DND-41 (cell line): ENCODE data around the gene UBE3C.

Experiments used
- ATAC-seq: fragments of 200-7000 bp; cut with Tn5 transposase; 3 replicates; pipeline ENCODE4 v1.9.1; 2021; ENCODE audit warnings: low read depth; ENCODE audit not compliant: insufficient read depth
- DNase-seq: peaks from one replicate; pipeline ENCODE4 v3.0.0-alpha.2; 2020
- H2AFZ ChIP-seq: 2 replicates; pipeline ENCODE4 v1.6.0; 2012; ENCODE audit warnings: low read depth, low read length
- H3K27ac ChIP-seq: 2 replicates; pipeline ENCODE4 v1.5.1; 2012; ENCODE audit warnings: low read length, inconsistent platforms
- H3K27me3 ChIP-seq: fragments of 200-600 bp; sonication (generic); 2 replicates; pipeline ENCODE4 v1.6.0; 2012; ENCODE audit warnings: low read length, mild to moderate bottlenecking, inconsistent platforms; ENCODE audit not compliant: insufficient read depth, poor library complexity
- H3K36me3 ChIP-seq: 2 replicates; pipeline ENCODE4 v1.5.1; 2012; ENCODE audit warnings: low read length, inconsistent platforms; ENCODE audit not compliant: insufficient read depth
- H3K4me1 ChIP-seq: 2 replicates; pipeline ENCODE4 v1.5.1; 2012; ENCODE audit warnings: mild to moderate bottlenecking, low read length; ENCODE audit not compliant: insufficient read depth
- H3K4me2 ChIP-seq: 2 replicates; pipeline ENCODE4 v1.6.0; 2012; ENCODE audit warnings: mild to moderate bottlenecking, moderate library complexity, low read length, inconsistent platforms; ENCODE audit not compliant: insufficient read depth
- H3K4me3 ChIP-seq, 2 experiments: fragments of 200-600 bp in 1 of 2; shearing (Covaris generic) in 1 of 2; 2 replicates each; pipeline ENCODE4 v1.5.1; 2012 to 2016; ENCODE audit warnings: inconsistent platforms in 2 of 2, low read length in 2 of 2, mild to moderate bottlenecking in 2 of 2, low read depth in 1 of 2, moderate library complexity in 1 of 2
- H3K79me2 ChIP-seq: 2 replicates; pipeline ENCODE4 v1.6.0; 2012; ENCODE audit warnings: low read length, inconsistent platforms; ENCODE audit not compliant: insufficient read depth
- H3K9ac ChIP-seq: 2 replicates; pipeline ENCODE4 v1.6.0; 2012; ENCODE audit warnings: low read depth, mild to moderate bottlenecking, inconsistent platforms, low read length, moderate library complexity
- H3K9me3 ChIP-seq: 2 replicates; pipeline ENCODE4 v1.5.1; 2012; ENCODE audit warnings: low read length, moderate library complexity, mild to moderate bottlenecking, inconsistent platforms; ENCODE audit not compliant: insufficient read depth, severe bottlenecking
- H4K20me1 ChIP-seq: 2 replicates; pipeline ENCODE4 v1.6.0; 2012; ENCODE audit warnings: low read length; ENCODE audit not compliant: insufficient read depth
- CTCF ChIP-seq: IDR thresholded peaks from 2 replicates; pipeline ENCODE4 v1.5.1; 2012; ENCODE audit warnings: borderline replicate concordance, low read length, moderate library complexity, mild to moderate bottlenecking; ENCODE audit not compliant: poor library complexity, severe bottlenecking; ENCODE audit errors: extremely low read depth
- EZH2 ChIP-seq: IDR thresholded peaks from 3 replicates; pipeline ENCODE4 v1.6.1; 2012; ENCODE audit warnings: borderline replicate concordance, low read depth, mild to moderate bottlenecking, moderate library complexity, low read length, inconsistent platforms; ENCODE audit not compliant: severe bottlenecking

Gene UBE3C

GRCh38 chr7:157205438-157205837, 66.7 kb downstream of the UBE3C start:
- no peak for ATAC-seq
- TF ChIP-seq CTCF (no peak), EZH2 (no peak)
- peaks cover 79% of the 10 kb centered on the region for H3K36me3 ChIP-seq

GRCh38 chr7:157208571-157209413, 70.1 kb downstream of the UBE3C start:
- no peaks in the 10 kb centered on the region for H3K4me1 ChIP-seq
- ATAC-seq (no peak), DNase-seq (no peak)
- H3K36me3 ChIP-seq, result peaks cover 75% of the 10 kb centered on the region
- no peaks in the 10 kb centered on the region for H3K9me3 ChIP-seq
- 0 out of 2 replicates have a peak, but pooled peaks cover 2% of the 10 kb centered on the region for H4K20me1 ChIP-seq
- H3K27ac ChIP-seq, result no peak overlapping the region
- no peak overlapping the region for H3K9ac ChIP-seq
- H3K4me3 ChIP-seq, result no peak overlapping the region
- H3K4me2 ChIP-seq, result no peak overlapping the region
- no peaks in the 10 kb centered on the region for H3K79me2 ChIP-seq
- H3K27me3 ChIP-seq, result no peaks in the 10 kb centered on the region
- no peak overlapping the region for H2AFZ ChIP-seq
- TF ChIP-seq CTCF (no peak), EZH2 (no peak)

More at GRCh38 chr7:157205438-157205837, 66.7 kb downstream of the UBE3C start:
- H2AFZ ChIP-seq, result no peak overlapping the region
- no peak for DNase-seq
- no peaks in the 10 kb centered on the region for H3K9me3 ChIP-seq
- H3K4me2 ChIP-seq, result no peak overlapping the region
- no peaks in the 10 kb centered on the region for H3K27me3 ChIP-seq
- H3K4me1 ChIP-seq, result no peaks in the 10 kb centered on the region
- no peak overlapping the region for H3K27ac ChIP-seq
- no peaks in the 10 kb centered on the region for H3K79me2 ChIP-seq
- no peak overlapping the region for H3K9ac ChIP-seq
- no peak overlapping the region for H3K4me3 ChIP-seq
- H4K20me1 ChIP-seq, result 0 out of 2 replicates have a peak, but pooled peaks cover 2% of the 10 kb centered on the region

- Histone ChIP-seq H3K4me2 (no peak overlapping the region), H4K20me1 (no peaks in the 10 kb centered on the region), H3K27ac (no peak overlapping the region), H3K9me3 (no peaks in the 10 kb centered on the region), H3K4me1 (no peaks in the 10 kb centered on the region), H3K79me2 (no peaks in the 10 kb centered on the region), H3K9ac (no peak overlapping the region), H2AFZ (no peak overlapping the region), H3K27me3 (no peaks in the 10 kb centered on the region), H3K36me3 (peaks cover 67% of the 10 kb centered on the region), H3K4me3 (no peak overlapping the region)
- DNase-seq (no peak), ATAC-seq (no peak)
- TF ChIP-seq EZH2, result no peak
- TF ChIP-seq CTCF, result no peak
Measured at GRCh38 chr7:157210682-157211081, 72.0 kb downstream of the UBE3C start.
